Measurements from ENCODE around the gene STYXL1. TPM values are rescaled to one million over a fixed set of nuclear protein-coding genes. Genes with fewer than 3 reads are reported as not detected.

STYXL1 gene
- total RNA-seq, 1 donor from 2014 or later: 71.7 TPM

- peaks cover 2% of the 10 kb centered on the region for H3K36me3 ChIP-seq (ENCODE audit: control insufficient read depth, insufficient read depth, low read length)
- H3K27me3 ChIP-seq (ENCODE audit: control insufficient read depth, insufficient read depth, low read length): no peaks in the 10 kb centered on the region
- TF ChIP-seq CTCF (IDR thresholded peaks at IDR 0.05; ENCODE audit: insufficient read depth, low read length, poor library complexity, severe bottlenecking): no peak
Measured at GRCh38 chr7:76000566-76000965, 47.2 kb downstream of the STYXL1 start.

DNA sequence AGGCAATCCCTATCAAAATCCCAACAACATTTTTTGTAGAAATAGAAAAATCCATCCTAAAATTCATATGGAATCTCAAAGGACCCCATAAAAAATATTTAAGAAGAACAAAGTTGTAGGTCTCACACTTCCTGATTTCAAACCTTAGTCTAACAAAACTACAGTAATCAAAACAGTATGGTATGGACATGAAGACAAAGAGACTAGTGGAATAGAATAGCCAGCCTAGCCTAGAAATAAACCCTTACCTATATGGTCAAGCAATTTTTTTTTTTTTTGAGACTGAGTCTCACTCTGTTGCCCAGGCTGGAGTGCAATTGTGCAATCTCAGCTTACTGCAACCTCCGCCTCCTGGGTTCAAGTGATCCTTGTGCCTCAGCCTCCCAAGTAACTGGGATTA is 49.8 kb downstream of the STYXL1 start:
- Histone ChIP-seq H3K4me3 (ENCODE audit: low read depth, low read length) (no peak overlapping the region), H3K27me3 (ENCODE audit: control insufficient read depth, insufficient read depth, low read length) (no peaks in the 10 kb centered on the region), H3K36me3 (ENCODE audit: control insufficient read depth, insufficient read depth, low read length) (peaks cover 2% of the 10 kb centered on the region)
- no peak for DNase-seq (ENCODE audit: low read depth)
- TF ChIP-seq CTCF (IDR thresholded peaks at IDR 0.05; ENCODE audit: insufficient read depth, low read length, poor library complexity, severe bottlenecking): no peak

More at GRCh38 chr7:76000566-76000965, 47.2 kb downstream of the STYXL1 start:
- no peak overlapping the region for H3K4me3 ChIP-seq (ENCODE audit: low read depth, low read length)
- no peak for DNase-seq (ENCODE audit: low read depth)

- TF ChIP-seq CTCF (IDR thresholded peaks at IDR 0.05; ENCODE audit: insufficient read depth, low read length, poor library complexity, severe bottlenecking): no peak
- no peak for DNase-seq (ENCODE audit: low read depth)
- no peaks in the 10 kb centered on the region for H3K27me3 ChIP-seq (ENCODE audit: control insufficient read depth, insufficient read depth, low read length)
- no peak overlapping the region for H3K4me3 ChIP-seq (ENCODE audit: low read depth, low read length)
- peaks cover 1% of the 10 kb centered on the region for H3K36me3 ChIP-seq (ENCODE audit: control insufficient read depth, insufficient read depth, low read length)
Measured at GRCh38 chr7:75996476-75996875, 51.3 kb downstream of the STYXL1 start.

DNA sequence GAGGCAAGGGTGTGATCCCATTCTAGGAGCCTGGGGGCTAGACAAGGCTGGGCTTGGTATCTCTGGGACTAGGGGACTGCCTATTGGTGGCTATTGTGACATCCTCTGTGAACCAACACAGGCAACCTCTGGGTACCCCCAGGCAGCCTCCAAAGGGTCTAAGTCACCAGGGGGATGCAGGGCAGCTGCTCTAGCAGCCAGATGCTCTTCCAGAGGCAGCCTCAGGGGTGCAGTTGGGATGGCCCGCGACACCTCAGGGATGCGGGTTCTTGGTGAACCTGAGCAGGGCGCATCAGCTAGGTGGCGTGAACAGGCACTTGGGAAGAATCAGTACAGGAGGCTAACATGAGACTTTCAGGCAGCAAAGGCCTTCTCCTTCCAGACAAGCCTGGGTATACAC is 51.8 kb downstream of the STYXL1 start:
- no peak overlapping the region for H3K4me3 ChIP-seq (ENCODE audit: low read depth, low read length)

DNA sequence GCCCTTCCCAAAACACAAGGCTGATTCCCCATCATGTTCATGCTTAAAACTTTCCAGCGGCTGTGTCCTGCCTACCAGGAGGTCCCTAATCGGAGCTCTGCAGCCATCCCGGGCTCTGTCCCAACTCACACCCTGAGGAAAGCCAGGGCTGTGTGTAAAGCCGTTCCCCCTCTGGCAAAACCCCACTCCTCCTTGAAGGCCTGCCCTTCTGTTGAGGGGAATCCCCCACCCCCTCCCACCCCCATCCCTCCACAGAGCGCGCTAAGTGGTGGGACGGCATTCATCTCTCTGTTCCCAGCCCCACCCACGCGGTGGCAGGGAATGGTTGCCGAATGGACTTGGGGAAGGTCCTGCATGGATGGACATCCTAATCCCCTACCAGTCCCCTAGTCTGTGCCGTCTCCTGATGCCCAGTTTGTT is 52.7 kb downstream of the STYXL1 start:
- H3K36me3 ChIP-seq (ENCODE audit: control insufficient read depth, insufficient read depth, low read length): no peaks in the 10 kb centered on the region
- peak overlapping the region; percentile 45 for H3K4me3 ChIP-seq (ENCODE audit: low read depth, low read length)
- no peak for DNase-seq (ENCODE audit: low read depth)
- H3K27me3 ChIP-seq (ENCODE audit: control insufficient read depth, insufficient read depth, low read length): no peaks in the 10 kb centered on the region
- TF ChIP-seq CTCF (IDR thresholded peaks at IDR 0.05; ENCODE audit: insufficient read depth, low read length, poor library complexity, severe bottlenecking): no peak

More for the DNA sequence above, 51.8 kb downstream of the STYXL1 start:
- Histone ChIP-seq H3K27me3 (ENCODE audit: control insufficient read depth, insufficient read depth, low read length) (no peaks in the 10 kb centered on the region), H3K36me3 (ENCODE audit: control insufficient read depth, insufficient read depth, low read length) (peaks cover 1% of the 10 kb centered on the region)
- TF ChIP-seq CTCF (IDR thresholded peaks at IDR 0.05; ENCODE audit: insufficient read depth, low read length, poor library complexity, severe bottlenecking): no peak
- no peak for DNase-seq (ENCODE audit: low read depth)

- DNase-seq (ENCODE audit: low read depth): peak; percentile 43
- no peak for TF ChIP-seq CTCF (IDR thresholded peaks at IDR 0.05; ENCODE audit: insufficient read depth, low read length, poor library complexity, severe bottlenecking)
- H3K4me3 ChIP-seq (ENCODE audit: low read depth, low read length): peak within 1 kb of the TSS; percentile 79
- no peaks in the 10 kb centered on the region for H3K27me3 ChIP-seq (ENCODE audit: control insufficient read depth, insufficient read depth, low read length)
- H3K36me3 ChIP-seq (ENCODE audit: control insufficient read depth, insufficient read depth, low read length): no peaks in the 10 kb centered on the region
Measured at GRCh38 chr7:75994388-75995051, 53.3 kb downstream of the STYXL1 start, which contains the start of gene TMEM120A. TMEM120A (minus strand) TSS chr7:75994595; CDS start chr7:75994570, 25 bp downstream.

Measured in kidney epithelial cell (primary cell).